ENCODE results near the gene MTMR12.

DNA sequence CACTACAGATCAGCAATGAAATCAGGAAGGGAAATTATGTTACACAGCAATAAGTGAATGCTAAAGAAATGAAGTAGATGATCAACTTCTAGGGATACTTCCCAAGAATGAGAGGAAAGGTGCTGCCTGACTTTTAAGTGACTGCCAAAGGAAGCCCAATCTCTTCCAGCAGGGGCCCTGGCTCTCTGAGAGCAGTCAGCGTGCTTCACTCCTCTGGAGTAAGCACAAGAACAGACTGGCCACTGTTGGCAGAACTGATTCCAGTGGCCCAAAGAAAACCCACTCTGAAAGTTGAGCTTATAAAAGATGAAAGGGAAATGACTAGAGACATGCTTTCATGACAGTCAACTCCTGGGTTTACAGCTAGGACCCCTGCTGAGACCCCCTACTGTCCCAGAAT, 41.8 kb downstream of the MTMR12 start:
- TF ChIP-seq, protein P1, sequence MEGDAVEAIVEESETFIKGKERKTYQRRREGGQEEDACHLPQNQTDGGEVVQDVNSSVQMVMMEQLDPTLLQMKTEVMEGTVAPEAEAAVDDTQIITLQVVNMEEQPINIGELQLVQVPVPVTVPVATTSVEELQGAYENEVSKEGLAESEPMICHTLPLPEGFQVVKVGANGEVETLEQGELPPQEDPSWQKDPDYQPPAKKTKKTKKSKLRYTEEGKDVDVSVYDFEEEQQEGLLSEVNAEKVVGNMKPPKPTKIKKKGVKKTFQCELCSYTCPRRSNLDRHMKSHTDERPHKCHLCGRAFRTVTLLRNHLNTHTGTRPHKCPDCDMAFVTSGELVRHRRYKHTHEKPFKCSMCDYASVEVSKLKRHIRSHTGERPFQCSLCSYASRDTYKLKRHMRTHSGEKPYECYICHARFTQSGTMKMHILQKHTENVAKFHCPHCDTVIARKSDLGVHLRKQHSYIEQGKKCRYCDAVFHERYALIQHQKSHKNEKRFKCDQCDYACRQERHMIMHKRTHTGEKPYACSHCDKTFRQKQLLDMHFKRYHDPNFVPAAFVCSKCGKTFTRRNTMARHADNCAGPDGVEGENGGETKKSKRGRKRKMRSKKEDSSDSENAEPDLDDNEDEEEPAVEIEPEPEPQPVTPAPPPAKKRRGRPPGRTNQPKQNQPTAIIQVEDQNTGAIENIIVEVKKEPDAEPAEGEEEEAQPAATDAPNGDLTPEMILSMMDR (IDR thresholded peaks at IDR 0.05), result no peak
- TF ChIP-seq POLR2A (IDR thresholded peaks at IDR 0.05), result no peak
